Measurements from ENCODE around the gene WDFY1.

DNA sequence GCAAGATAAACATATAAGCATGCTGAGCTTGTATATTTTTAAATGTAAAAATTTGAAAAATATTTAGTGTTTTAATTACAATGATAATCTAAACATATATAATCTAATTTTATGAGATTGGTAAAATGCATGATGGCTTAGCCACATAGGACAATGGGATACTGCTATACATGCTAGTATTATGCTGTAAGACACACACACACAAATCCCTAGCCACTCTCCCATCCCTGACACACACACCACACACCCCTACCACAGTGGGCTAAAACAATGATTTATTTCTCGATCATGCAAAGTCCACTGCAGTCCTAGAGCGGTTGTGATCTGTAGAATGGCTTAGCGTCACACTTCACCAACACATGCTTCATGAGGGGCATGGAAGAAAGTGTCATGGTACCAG is 71.5 kb downstream of the WDFY1 start:
- TF ChIP-seq, protein P1, sequence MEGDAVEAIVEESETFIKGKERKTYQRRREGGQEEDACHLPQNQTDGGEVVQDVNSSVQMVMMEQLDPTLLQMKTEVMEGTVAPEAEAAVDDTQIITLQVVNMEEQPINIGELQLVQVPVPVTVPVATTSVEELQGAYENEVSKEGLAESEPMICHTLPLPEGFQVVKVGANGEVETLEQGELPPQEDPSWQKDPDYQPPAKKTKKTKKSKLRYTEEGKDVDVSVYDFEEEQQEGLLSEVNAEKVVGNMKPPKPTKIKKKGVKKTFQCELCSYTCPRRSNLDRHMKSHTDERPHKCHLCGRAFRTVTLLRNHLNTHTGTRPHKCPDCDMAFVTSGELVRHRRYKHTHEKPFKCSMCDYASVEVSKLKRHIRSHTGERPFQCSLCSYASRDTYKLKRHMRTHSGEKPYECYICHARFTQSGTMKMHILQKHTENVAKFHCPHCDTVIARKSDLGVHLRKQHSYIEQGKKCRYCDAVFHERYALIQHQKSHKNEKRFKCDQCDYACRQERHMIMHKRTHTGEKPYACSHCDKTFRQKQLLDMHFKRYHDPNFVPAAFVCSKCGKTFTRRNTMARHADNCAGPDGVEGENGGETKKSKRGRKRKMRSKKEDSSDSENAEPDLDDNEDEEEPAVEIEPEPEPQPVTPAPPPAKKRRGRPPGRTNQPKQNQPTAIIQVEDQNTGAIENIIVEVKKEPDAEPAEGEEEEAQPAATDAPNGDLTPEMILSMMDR (IDR thresholded peaks at IDR 0.05; ENCODE audit: extremely low read depth in 1 of 2, insufficient read depth in 1 of 2, low read depth in 1 of 2, low read length in 2 of 2): no peak
- no peak for TF ChIP-seq POLR2AphosphoS5 (IDR thresholded peaks at IDR 0.05; ENCODE audit: insufficient read depth, low read depth, low read length)
- TF ChIP-seq EZH2 (IDR thresholded peaks at IDR 0.05; ENCODE audit: borderline replicate concordance, low read depth, low read length, severe bottlenecking): no peak

Measured in endothelial cell of umbilical vein (primary cell).